Esophagus squamous epithelium (tissue), 5 donors: ENCODE data around the gene AMPH. TPM values are rescaled to one million over a fixed set of nuclear protein-coding genes. Genes with fewer than 3 reads are reported as not detected.

Source experiments
- DNase-seq: peaks from one replicate; lab custom pipeline; 2025; lab: John Stamatoyannopoulos, UW
- H3K27ac ChIP-seq, 4 donors: fragments of 200-600 bp; sonication (generic); one replicate each; pipeline ENCODE4 v1.5.1; 2016 to 2019; ENCODE audit warnings: mild to moderate bottlenecking in 1 of 4
- H3K27me3 ChIP-seq, 4 donors: fragments of 200-600 bp; sonication (generic); 1 replicate in 3 of 4; 2 replicates in 1 of 4; pipeline versions ENCODE4 v1.5.1 to v1.6.0; 2017 to 2021; ENCODE audit warnings: antibody characterized with exemption in 1 of 4
- H3K36me3 ChIP-seq, 3 donors: fragments of 200-600 bp; sonication (generic); one replicate each; pipeline ENCODE4 v1.5.1; 2016 to 2019
- H3K4me1 ChIP-seq, 3 donors: fragments of 200-600 bp; sonication (generic); one replicate each; pipeline ENCODE4 v1.5.1; 2017 to 2019
- H3K4me3 ChIP-seq, 4 donors: fragments of 200-600 bp; sonication (generic); 1 replicate in 3 of 4; 2 replicates in 1 of 4; pipeline ENCODE4 v1.5.1; 2016 to 2019; ENCODE audit warnings: mild to moderate bottlenecking in 2 of 4, moderate library complexity in 1 of 4
- H3K9me3 ChIP-seq, 3 donors: fragments of 200-600 bp; sonication (generic); one replicate each; pipeline ENCODE4 v1.5.1; 2016 to 2019
- CTCF ChIP-seq, 6 experiments: fragments of 450-650 bp in 4 of 6; fragments of 200-600 bp in 2 of 6; sonication (generic) in 2 of 6; IDR thresholded peaks; one replicate each; pipeline ENCODE4 v1.5.1; 2016 to 2019; ENCODE audit warnings: antibody characterized with exemption in 6 of 6, mild to moderate bottlenecking in 4 of 6, moderate library complexity in 4 of 6
- POLR2A ChIP-seq, 4 donors: fragments of 450-650 bp; IDR thresholded peaks; one replicate each; pipeline ENCODE4 v1.6.1; 2017; ENCODE audit warnings: antibody characterized with exemption in 4 of 4, mild to moderate bottlenecking in 4 of 4, moderate library complexity in 3 of 4
- WGBS, 2 donors: methylation state at CpG; one replicate each; pipeline ENCODE4 v1.1.5; 2018; 5-methylcytosine and 5-hydroxymethylcytosine counted together
- intact Hi-C: fragments of 100-400 bp; cut with DNase I; formaldehyde crosslinking; loops from one replicate; pipeline ENCODE4 v1.15.0; 2022
- total RNA-seq, 4 donors: library from RNA; depleted of rRNA; stranded (reverse); fragments of >200 nt; gene quantifications; one replicate each; pipeline ENCODE4 v1.1.0, GENCODE V29; 2016
- donor health status: DM: yes; HTN: yes; CAD: no.

The AMPH gene
- total RNA-seq, 4 donors from 2014 or later: 0.18 to 2.3 (median 1.7) TPM; not detected in 1

- H3K27ac ChIP-seq: no peak overlapping the region
- H3K9me3 ChIP-seq: no peaks in the 10 kb centered on the region
- WGBS, 2 donors: 50 to 51% methylated on average over 4 of the region's 4 CpGs
- no peak for DNase-seq
- H3K36me3 ChIP-seq: no peaks in the 10 kb centered on the region
- H3K4me3 ChIP-seq: no peak overlapping the region
- intact Hi-C loops: no loop called here
- no peak for TF ChIP-seq POLR2A (IDR thresholded peaks at IDR 0.05)
- TF ChIP-seq CTCF (IDR thresholded peaks at IDR 0.05): no peak
- no peaks in the 10 kb centered on the region for H3K27me3 ChIP-seq
- no peaks in the 10 kb centered on the region for H3K4me1 ChIP-seq
Measured at GRCh38 chr7:38427279-38427955, 203.8 kb downstream of the AMPH start.

- no peaks in the 10 kb centered on the region for H3K36me3 ChIP-seq
- no peak overlapping the region for H3K4me3 ChIP-seq
- H3K27me3 ChIP-seq: no peaks in the 10 kb centered on the region
- 42 to 62% methylated on average over 2 of the region's 2 CpGs for WGBS, 2 donors
- H3K9me3 ChIP-seq: no peaks in the 10 kb centered on the region
- TF ChIP-seq CTCF (IDR thresholded peaks at IDR 0.05) (no peak), POLR2A (IDR thresholded peaks at IDR 0.05) (no peak)
- DNase-seq: no peak
- no peak overlapping the region for H3K27ac ChIP-seq
- no peaks in the 10 kb centered on the region for H3K4me1 ChIP-seq
- intact Hi-C loops: no loop called here
Measured at GRCh38 chr7:38425509-38425908, 205.7 kb downstream of the AMPH start.

- H3K36me3 ChIP-seq: no peaks in the 10 kb centered on the region
- no peaks in the 10 kb centered on the region for H3K27me3 ChIP-seq
- no peak overlapping the region for H3K27ac ChIP-seq
- no peaks in the 10 kb centered on the region for H3K4me1 ChIP-seq
- H3K9me3 ChIP-seq: no peaks in the 10 kb centered on the region
- no peak for TF ChIP-seq POLR2A (IDR thresholded peaks at IDR 0.05)
- TF ChIP-seq CTCF (IDR thresholded peaks at IDR 0.05): no peak
- H3K4me3 ChIP-seq: no peak overlapping the region
- no peak for DNase-seq
- intact Hi-C loops: no loop called here
- WGBS, 2 donors: 69 to 73% methylated on average over 3 of the region's 3 CpGs
Measured at GRCh38 chr7:38424750-38425463, 206.3 kb downstream of the AMPH start.

- no peak overlapping the region for H3K4me3 ChIP-seq
- 51 to 60% methylated on average over 3 of the region's 3 CpGs for WGBS, 2 donors
- no peaks in the 10 kb centered on the region for H3K4me1 ChIP-seq
- H3K27me3 ChIP-seq: no peaks in the 10 kb centered on the region
- H3K36me3 ChIP-seq: no peaks in the 10 kb centered on the region
- intact Hi-C loops: no loop called here
- no peak overlapping the region for H3K27ac ChIP-seq
- TF ChIP-seq POLR2A (IDR thresholded peaks at IDR 0.05) (no peak), CTCF (IDR thresholded peaks at IDR 0.05) (no peak)
- no peaks in the 10 kb centered on the region for H3K9me3 ChIP-seq
- DNase-seq: no peak
Measured at GRCh38 chr7:38413784-38414183, 217.4 kb downstream of the AMPH start.

GRCh38 chr7:38411404-38411803, 219.8 kb downstream of the AMPH start:
- H3K36me3 ChIP-seq: no peaks in the 10 kb centered on the region
- H3K4me3 ChIP-seq: no peak overlapping the region
- intact Hi-C loops: no loop called here
- H3K27ac ChIP-seq: no peak overlapping the region
- TF ChIP-seq CTCF (IDR thresholded peaks at IDR 0.05) (no peak), POLR2A (IDR thresholded peaks at IDR 0.05) (no peak)
- no peaks in the 10 kb centered on the region for H3K4me1 ChIP-seq
- H3K9me3 ChIP-seq: no peaks in the 10 kb centered on the region
- no peak for DNase-seq
- WGBS, 2 donors: 40% methylated on average over 1 of the region's 1 CpG; no CpG with 5 or more reads in 1 of the 2 donors
- H3K27me3 ChIP-seq: no peaks in the 10 kb centered on the region
